Endodermal cell (in vitro differentiated cells): ENCODE data around the gene CNPY4. TPM values are rescaled to one million over a fixed set of nuclear protein-coding genes. Genes with fewer than 3 reads are reported as not detected.

ENCODE experiments used
- DNase-seq: peaks from one replicate; pipeline ENCODE4 v3.0.0-alpha.2; 2017
- H3K27ac ChIP-seq: 2 replicates; pipeline ENCODE4 v1.5.1; 2013; ENCODE audit warnings: mild to moderate bottlenecking, low read depth, low read length, moderate library complexity
- H3K27me3 ChIP-seq: 2 replicates; pipeline ENCODE4 v1.6.1; 2013; ENCODE audit warnings: mild to moderate bottlenecking, low read length, moderate library complexity; ENCODE audit not compliant: insufficient read depth, control insufficient read depth, poor library complexity, severe bottlenecking
- H3K36me3 ChIP-seq: 2 replicates; pipeline ENCODE4 v1.7.0; 2013; ENCODE audit warnings: mild to moderate bottlenecking, low read length, moderate library complexity; ENCODE audit not compliant: control insufficient read depth, insufficient read depth
- H3K4me1 ChIP-seq: one replicate; pipeline ENCODE4 v1.7.0; 2013; ENCODE audit warnings: low read length; ENCODE audit not compliant: control insufficient read depth, insufficient read depth
- H3K4me3 ChIP-seq: 2 replicates; pipeline ENCODE4 v1.5.1; 2013; ENCODE audit warnings: mild to moderate bottlenecking, low read length, moderate library complexity
- H3K9ac ChIP-seq: 2 replicates; pipeline ENCODE4 v1.6.1; 2013; ENCODE audit warnings: mild to moderate bottlenecking, low read length, moderate library complexity; ENCODE audit not compliant: poor library complexity, severe bottlenecking; ENCODE audit errors: extremely low read depth
- H3K9me3 ChIP-seq: 2 replicates; pipeline ENCODE4 v1.6.1; 2013; ENCODE audit warnings: mild to moderate bottlenecking, low read length, moderate library complexity; ENCODE audit not compliant: control insufficient read depth
- H3K27ac Mint-ChIP-seq: 2 replicates; pipeline ENCODE4 v1.8.0; 2020; ENCODE audit warnings: mixed read lengths
- H3K27me3 Mint-ChIP-seq: 2 replicates; pipeline ENCODE4 v1.8.0; 2021; ENCODE audit warnings: mild to moderate bottlenecking, mixed read lengths; ENCODE audit not compliant: insufficient read depth
- H3K36me3 Mint-ChIP-seq: 2 replicates; pipeline ENCODE4 v1.8.0; 2020; ENCODE audit warnings: low read depth, mixed read lengths
- H3K4me1 Mint-ChIP-seq: 2 replicates; pipeline ENCODE4 v1.8.0; 2020; ENCODE audit warnings: mixed read lengths
- H3K4me3 Mint-ChIP-seq: 2 replicates; pipeline ENCODE4 v1.8.0; 2020; ENCODE audit warnings: mild to moderate bottlenecking, moderate library complexity, mixed read lengths
- H3K9me3 Mint-ChIP-seq: 2 replicates; pipeline ENCODE4 v1.8.0; 2020; ENCODE audit warnings: mild to moderate bottlenecking, mixed read lengths
- WGBS, 2 experiments: methylation state at CpG; one replicate each; pipeline versions ENCODE4 v1.1.5 to v1.1.7; 2013; ENCODE audit warnings: missing lambda C conversion rate in 2 of 2, mixed read lengths in 1 of 2; ENCODE audit not compliant: insufficient coverage in 1 of 2, insufficient read length in 1 of 2; 5-methylcytosine and 5-hydroxymethylcytosine counted together
- total RNA-seq, 2 donors: library from RNA; stranded (reverse); fragmentation: NEBNext Ultra II Directional in 1 of 2; extraction: Animal tissue kit (Norgen Biotek cat#: 25700) in 1 of 2; gene quantifications; 2 replicates in 1 of 2; 3 replicates in 1 of 2; pipeline ENCODE4 v1.2.1, GENCODE V29; 2021
- TF ChIP-seq, protein P1 (sequence below): fragments of 200-600 bp; sonication (generic); conservative IDR thresholded peaks from 2 replicates; pipeline ENCODE4 v1.5.0; 2021; ENCODE audit warnings: antibody characterized with exemption, mild to moderate bottlenecking

CNPY4 gene
- total RNA-seq, 2 donors from 2014 or later: 16.2 to 19.4 TPM

DNA sequence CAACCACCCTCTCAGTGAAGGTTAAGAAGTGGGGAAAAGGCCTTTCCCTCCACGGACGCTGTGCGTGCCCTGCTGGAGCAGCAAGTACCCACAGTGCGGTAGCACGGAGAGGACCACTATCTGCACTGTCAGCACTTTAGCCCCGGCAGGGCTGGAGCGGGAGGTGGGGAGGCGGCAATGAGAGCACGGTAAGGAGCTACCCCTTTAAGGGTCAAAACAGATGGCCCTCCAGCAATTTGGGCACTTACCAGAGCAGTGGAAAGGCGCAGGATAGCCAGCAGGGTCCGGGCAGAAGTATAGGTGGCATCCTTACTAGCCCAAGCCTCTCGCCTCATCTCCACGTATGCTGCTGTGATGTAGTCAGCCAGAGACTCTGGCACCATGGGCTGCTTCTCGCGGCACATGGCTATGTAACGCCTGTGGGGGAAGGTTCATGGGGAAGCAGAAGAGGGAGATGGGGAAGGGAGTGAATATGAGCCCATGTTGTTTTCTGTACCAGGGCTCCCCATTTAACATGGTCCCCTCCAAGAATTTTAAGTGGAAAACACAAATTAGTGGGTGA is 25.4 kb upstream of the CNPY4 start:
- no peaks in the 10 kb centered on the region for H3K9me3 ChIP-seq
- 89 to 97% methylated on average over 13 to 16 of the region's 16 CpGs for WGBS, 2 experiments
- peaks cover 88% of the 10 kb centered on the region for H3K36me3 ChIP-seq
- H3K27ac Mint-ChIP-seq: peak overlapping the region; percentile 77
- no peak overlapping the region for H3K9ac ChIP-seq
- peaks cover 6% of the 10 kb centered on the region for H3K4me1 ChIP-seq
- no peak for DNase-seq
- no peak overlapping the region for H3K27ac ChIP-seq
- no peak overlapping the region for H3K4me3 Mint-ChIP-seq
- H3K4me3 ChIP-seq: no peak overlapping the region
- no peaks in the 10 kb centered on the region for H3K9me3 Mint-ChIP-seq
- H3K27me3 ChIP-seq: no peaks in the 10 kb centered on the region
- peaks cover 85% of the 10 kb centered on the region for H3K36me3 Mint-ChIP-seq
- no peaks in the 10 kb centered on the region for H3K27me3 Mint-ChIP-seq
- TF ChIP-seq, protein P1, sequence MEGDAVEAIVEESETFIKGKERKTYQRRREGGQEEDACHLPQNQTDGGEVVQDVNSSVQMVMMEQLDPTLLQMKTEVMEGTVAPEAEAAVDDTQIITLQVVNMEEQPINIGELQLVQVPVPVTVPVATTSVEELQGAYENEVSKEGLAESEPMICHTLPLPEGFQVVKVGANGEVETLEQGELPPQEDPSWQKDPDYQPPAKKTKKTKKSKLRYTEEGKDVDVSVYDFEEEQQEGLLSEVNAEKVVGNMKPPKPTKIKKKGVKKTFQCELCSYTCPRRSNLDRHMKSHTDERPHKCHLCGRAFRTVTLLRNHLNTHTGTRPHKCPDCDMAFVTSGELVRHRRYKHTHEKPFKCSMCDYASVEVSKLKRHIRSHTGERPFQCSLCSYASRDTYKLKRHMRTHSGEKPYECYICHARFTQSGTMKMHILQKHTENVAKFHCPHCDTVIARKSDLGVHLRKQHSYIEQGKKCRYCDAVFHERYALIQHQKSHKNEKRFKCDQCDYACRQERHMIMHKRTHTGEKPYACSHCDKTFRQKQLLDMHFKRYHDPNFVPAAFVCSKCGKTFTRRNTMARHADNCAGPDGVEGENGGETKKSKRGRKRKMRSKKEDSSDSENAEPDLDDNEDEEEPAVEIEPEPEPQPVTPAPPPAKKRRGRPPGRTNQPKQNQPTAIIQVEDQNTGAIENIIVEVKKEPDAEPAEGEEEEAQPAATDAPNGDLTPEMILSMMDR: no peak
- peaks cover 14% of the 10 kb centered on the region for H3K4me1 Mint-ChIP-seq

DNA sequence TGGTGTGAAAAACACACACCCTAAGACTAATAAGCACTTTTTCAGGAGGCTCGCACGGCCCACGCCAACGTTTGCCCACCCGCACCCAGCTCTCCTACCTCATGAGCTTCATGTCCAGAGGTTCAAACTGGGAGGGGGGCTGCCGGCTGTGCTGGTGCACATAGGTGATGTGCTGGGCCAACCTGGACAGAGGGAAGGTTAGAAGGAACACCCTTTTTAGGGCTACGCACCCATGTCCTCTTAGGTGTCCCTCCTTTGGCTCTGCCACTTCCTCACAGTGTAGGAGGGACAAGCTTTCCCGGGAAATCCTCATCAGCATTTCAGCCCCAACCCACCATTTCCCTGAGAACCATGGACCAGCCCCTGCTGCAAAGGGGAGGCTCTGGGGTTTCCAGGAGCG is 24.1 kb upstream of the CNPY4 start:
- TF ChIP-seq, protein P1: no peak
- Histone ChIP-seq H3K36me3 (peaks cover 98% of the 10 kb centered on the region), H3K27ac (no peak overlapping the region), H3K4me1 (peaks cover 6% of the 10 kb centered on the region), H3K9ac (no peak overlapping the region), H3K9me3 (no peaks in the 10 kb centered on the region), H3K4me3 (no peak overlapping the region), H3K27me3 (no peaks in the 10 kb centered on the region)
- no peak for DNase-seq
- 97 to 98% methylated on average over 7 to 9 of the region's 9 CpGs for WGBS, 2 experiments
- peaks cover 17% of the 10 kb centered on the region for H3K4me1 Mint-ChIP-seq
- peaks cover 97% of the 10 kb centered on the region for H3K36me3 Mint-ChIP-seq
- no peak overlapping the region for H3K4me3 Mint-ChIP-seq
- H3K27ac Mint-ChIP-seq: peak overlapping the region; percentile 75
- H3K9me3 Mint-ChIP-seq: no peaks in the 10 kb centered on the region
- H3K27me3 Mint-ChIP-seq: no peaks in the 10 kb centered on the region

GRCh38 chr7:100095704-100096103 is 23.7 kb upstream of the CNPY4 start:
- H3K27me3 Mint-ChIP-seq: no peaks in the 10 kb centered on the region
- Histone ChIP-seq H3K4me1 (peaks cover 6% of the 10 kb centered on the region), H3K9me3 (no peaks in the 10 kb centered on the region), H3K27ac (no peak overlapping the region), H3K4me3 (no peak overlapping the region), H3K9ac (no peak overlapping the region), H3K36me3 (peaks cover 94% of the 10 kb centered on the region), H3K27me3 (no peaks in the 10 kb centered on the region)
- 96 to 100% methylated on average over 10 to 17 of the region's 17 CpGs for WGBS, 2 experiments
- no peaks in the 10 kb centered on the region for H3K9me3 Mint-ChIP-seq
- H3K27ac Mint-ChIP-seq: peak overlapping the region; percentile 75
- peaks cover 93% of the 10 kb centered on the region for H3K36me3 Mint-ChIP-seq
- DNase-seq: no peak
- peaks cover 17% of the 10 kb centered on the region for H3K4me1 Mint-ChIP-seq
- TF ChIP-seq, protein P1: no peak
- no peak overlapping the region for H3K4me3 Mint-ChIP-seq
